ENCODE measurements around the gene MRPL23.
"Not testable (repeated sequence)": the region's sequence is repeated elsewhere in the genome, so short reads cannot be mapped to it uniquely, and the experiment has no call there.

Gene MRPL23

DNA sequence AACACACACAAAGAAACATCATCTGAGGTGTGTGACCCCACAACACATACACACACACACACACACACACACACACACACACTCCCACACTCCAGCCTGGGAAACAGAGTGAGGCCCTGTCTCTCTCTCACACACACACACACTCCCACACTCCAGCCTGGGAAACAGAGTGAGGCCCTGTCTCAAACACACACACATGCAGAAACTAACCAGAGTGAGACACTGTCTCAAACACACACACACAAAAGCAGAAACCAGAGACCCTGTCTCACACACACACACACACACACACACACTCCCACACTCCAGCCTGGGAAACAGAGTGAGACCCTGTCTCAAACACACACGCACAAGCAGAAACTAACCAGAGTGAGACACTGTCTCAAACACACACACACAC lies 7.3 kb upstream of the MRPL23 start:
- H3K4me3 ChIP-seq (ENCODE audit: low read length); H3K36me3 ChIP-seq (ENCODE audit: control insufficient read depth, insufficient read depth, low read length); H3K4me1 ChIP-seq (ENCODE audit: control insufficient read depth, insufficient read depth, low read length); H3K27ac ChIP-seq (ENCODE audit: low read depth, low read length); H3K27me3 ChIP-seq (ENCODE audit: control insufficient read depth, insufficient read depth, low read length); H3K9ac ChIP-seq (ENCODE audit: low read length): not testable (repeated sequence)

DNA sequence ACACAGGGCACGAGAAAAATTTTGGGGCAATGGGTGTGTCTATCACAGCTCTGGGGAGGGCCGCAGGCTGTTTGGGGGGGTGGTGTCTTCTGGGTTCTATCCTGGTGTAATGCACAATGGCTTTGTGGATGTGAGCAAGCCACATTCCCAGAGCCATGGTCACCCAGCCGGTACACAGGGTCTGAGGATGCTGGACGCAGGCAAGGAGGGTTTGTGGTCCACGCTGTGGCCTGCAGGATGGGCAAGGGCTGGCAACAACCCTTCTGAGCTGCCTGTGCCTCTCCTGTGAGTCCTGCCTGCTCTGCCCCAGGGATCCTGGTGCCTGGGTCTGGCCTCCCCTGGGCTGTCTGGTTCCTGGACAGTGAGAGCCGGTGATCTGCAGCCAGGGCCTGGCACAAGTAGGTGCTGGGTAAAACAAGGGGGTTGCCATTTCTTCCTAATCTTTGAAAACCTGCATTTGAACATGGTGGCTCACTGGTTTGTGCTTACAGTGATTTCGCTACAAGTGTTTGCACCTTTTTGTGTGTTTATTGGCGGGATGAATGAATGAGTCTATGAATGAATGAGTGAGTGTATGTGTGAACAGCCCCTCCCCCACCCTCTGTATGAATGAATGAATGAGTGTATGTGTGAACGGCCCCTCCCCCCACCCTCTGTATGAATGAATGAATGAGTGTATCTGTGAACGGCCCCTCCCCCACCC lies 4.4 kb upstream of the MRPL23 start:
- Histone ChIP-seq H3K27me3 (ENCODE audit: control insufficient read depth, insufficient read depth, low read length) (no peaks in the 10 kb centered on the region), H3K36me3 (ENCODE audit: control insufficient read depth, insufficient read depth, low read length) (no peaks in the 10 kb centered on the region), H3K27ac (ENCODE audit: low read depth, low read length) (no peak overlapping the region), H3K4me1 (ENCODE audit: control insufficient read depth, insufficient read depth, low read length) (no peaks in the 10 kb centered on the region), H3K4me3 (ENCODE audit: low read length) (no peak overlapping the region), H3K9ac (ENCODE audit: low read length) (no peak overlapping the region)

DNA sequence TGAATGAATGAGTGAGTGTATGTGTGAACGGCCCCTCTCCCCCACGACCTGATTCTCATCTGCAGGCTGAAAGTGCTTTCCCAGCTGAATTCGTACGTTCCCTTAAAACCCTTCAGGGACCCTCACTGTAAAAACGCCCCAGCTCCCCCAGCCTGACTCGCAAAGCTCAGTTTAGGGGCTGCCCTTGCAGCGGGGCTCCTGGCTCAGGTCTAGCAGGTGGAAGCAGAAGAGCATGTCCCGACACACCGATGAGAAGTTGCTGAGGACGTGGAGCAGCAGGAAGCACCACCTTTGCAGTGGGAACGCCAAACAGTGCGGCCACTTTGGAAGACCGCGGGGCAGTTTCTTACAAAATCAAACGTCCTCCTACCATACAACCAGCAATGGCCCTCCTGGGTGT lies 3.6 kb upstream of the MRPL23 start:
- no peak overlapping the region for H3K27ac ChIP-seq (ENCODE audit: low read depth, low read length)
- H3K36me3 ChIP-seq (ENCODE audit: control insufficient read depth, insufficient read depth, low read length), result no peaks in the 10 kb centered on the region
- no peak overlapping the region for H3K4me3 ChIP-seq (ENCODE audit: low read length)
- H3K9ac ChIP-seq (ENCODE audit: low read length), result no peak overlapping the region
- H3K4me1 ChIP-seq (ENCODE audit: control insufficient read depth, insufficient read depth, low read length), result no peaks in the 10 kb centered on the region
- H3K27me3 ChIP-seq (ENCODE audit: control insufficient read depth, insufficient read depth, low read length), result no peaks in the 10 kb centered on the region

DNA sequence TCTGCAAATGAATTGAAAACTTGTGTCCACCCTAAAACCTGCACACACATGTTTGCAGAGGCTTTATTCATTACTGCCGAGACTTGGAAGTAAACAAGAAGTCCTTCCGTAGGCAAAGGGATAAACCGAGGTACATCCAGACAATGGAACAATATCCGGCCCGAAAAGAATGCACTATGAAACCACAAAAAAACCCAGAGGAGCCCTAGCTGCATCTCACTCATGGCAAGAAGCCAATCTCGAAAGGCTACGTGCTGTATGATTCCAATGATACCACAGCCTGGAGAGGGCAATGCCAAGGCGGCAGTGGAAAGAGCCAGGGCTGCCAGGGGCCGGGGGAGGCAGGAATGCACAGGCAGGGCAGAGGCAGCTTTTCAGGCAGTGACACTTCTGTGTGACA lies 3.2 kb upstream of the MRPL23 start:
- Histone ChIP-seq H3K27me3 (ENCODE audit: control insufficient read depth, insufficient read depth, low read length) (no peaks in the 10 kb centered on the region), H3K27ac (ENCODE audit: low read depth, low read length) (no peak overlapping the region), H3K36me3 (ENCODE audit: control insufficient read depth, insufficient read depth, low read length) (no peaks in the 10 kb centered on the region), H3K4me1 (ENCODE audit: control insufficient read depth, insufficient read depth, low read length) (no peaks in the 10 kb centered on the region), H3K4me3 (ENCODE audit: low read length) (no peak overlapping the region), H3K9ac (ENCODE audit: low read length) (no peak overlapping the region)

DNA sequence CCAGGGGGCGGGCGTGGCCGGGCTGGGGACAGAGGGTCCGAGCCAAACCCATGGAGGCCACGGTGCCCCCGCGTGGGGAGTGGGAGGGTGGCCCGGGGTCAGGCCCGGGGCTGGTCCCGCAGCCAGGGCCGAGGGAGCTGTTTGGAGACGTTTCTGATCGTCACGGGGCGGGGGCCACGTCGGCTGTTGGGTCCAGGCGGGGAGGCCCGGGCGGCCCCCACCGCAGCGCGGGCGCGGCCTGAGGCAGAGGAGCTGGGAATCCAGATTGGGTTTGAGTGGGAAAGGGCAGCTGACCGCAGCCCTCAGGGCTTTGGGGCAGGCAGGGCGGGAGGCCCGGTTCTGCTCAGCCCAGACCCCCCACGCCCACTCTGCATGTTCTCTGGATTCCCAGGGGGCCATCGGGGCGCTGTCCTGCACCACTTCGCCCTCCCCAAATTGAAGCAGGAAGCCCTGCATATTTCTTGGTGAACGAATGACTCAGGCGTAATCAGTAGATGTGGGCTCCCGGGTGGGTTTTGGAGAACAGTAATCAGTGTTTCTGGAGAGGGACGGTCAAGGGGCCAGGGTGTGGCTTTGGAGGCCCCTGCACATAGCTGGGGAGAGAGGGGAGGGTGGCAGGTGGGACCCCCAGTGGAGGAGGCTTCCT lies 583 bp downstream of the MRPL23 start:
- Histone ChIP-seq H3K4me1 (ENCODE audit: control insufficient read depth, insufficient read depth, low read length) (no peaks in the 10 kb centered on the region), H3K27ac (ENCODE audit: low read depth, low read length) (no peak overlapping the region), H3K36me3 (ENCODE audit: control insufficient read depth, insufficient read depth, low read length) (no peaks in the 10 kb centered on the region), H3K9ac (ENCODE audit: low read length) (no peak overlapping the region), H3K4me3 (ENCODE audit: low read length) (no peak overlapping the region), H3K27me3 (ENCODE audit: control insufficient read depth, insufficient read depth, low read length) (no peaks in the 10 kb centered on the region)

DNA sequence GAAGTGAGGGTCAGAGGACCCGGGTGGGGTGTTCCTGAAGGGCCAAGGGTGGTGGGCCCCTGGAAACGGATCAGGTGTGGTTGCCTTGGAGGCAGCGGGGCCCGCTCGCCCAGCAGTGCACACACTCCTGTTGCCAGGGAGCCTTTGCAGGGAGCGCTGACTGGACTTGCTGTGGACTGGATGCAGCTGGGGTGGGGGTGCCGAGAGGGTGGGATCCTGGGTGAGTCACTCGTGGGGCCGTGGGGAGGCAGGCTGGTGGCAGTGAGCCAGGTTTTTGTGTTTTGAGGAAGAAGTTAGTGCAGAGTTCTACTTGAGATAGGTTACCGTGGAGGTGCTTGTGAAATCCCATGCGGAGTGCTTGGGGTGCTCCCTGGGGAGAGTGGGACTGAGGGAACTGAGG lies 1.3 kb downstream of the MRPL23 start:
- H3K9ac ChIP-seq (ENCODE audit: low read length), result no peak overlapping the region
- no peak overlapping the region for H3K4me3 ChIP-seq (ENCODE audit: low read length)
- no peaks in the 10 kb centered on the region for H3K36me3 ChIP-seq (ENCODE audit: control insufficient read depth, insufficient read depth, low read length)
- no peak overlapping the region for H3K27ac ChIP-seq (ENCODE audit: low read depth, low read length)
- no peaks in the 10 kb centered on the region for H3K27me3 ChIP-seq (ENCODE audit: control insufficient read depth, insufficient read depth, low read length)
- no peaks in the 10 kb centered on the region for H3K4me1 ChIP-seq (ENCODE audit: control insufficient read depth, insufficient read depth, low read length)

DNA sequence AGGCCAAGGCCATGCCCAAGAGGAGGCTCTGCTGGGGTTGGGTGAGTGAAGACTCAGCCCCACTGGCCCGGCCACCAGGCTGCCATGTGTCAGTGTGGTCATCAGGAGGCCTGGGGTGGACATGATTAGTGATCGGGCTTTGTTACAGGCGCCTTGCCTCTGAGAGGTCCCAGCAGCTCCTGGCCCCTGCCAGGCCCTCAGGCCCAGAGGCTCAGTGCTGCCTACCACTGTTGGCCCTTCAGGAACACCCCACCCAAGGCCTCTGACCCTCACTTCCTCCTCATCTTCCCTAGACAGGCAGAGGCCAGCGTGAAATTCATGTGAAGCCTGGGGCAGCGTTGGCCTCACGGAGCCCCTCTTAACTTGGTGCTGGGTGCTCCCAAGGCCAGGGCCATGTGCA lies 2.2 kb downstream of the MRPL23 start:
- Histone ChIP-seq H3K4me3 (ENCODE audit: low read length) (no peak overlapping the region), H3K9ac (ENCODE audit: low read length) (no peak overlapping the region), H3K27ac (ENCODE audit: low read depth, low read length) (no peak overlapping the region), H3K4me1 (ENCODE audit: control insufficient read depth, insufficient read depth, low read length) (no peaks in the 10 kb centered on the region), H3K36me3 (ENCODE audit: control insufficient read depth, insufficient read depth, low read length) (no peaks in the 10 kb centered on the region), H3K27me3 (ENCODE audit: control insufficient read depth, insufficient read depth, low read length) (no peaks in the 10 kb centered on the region)

DNA sequence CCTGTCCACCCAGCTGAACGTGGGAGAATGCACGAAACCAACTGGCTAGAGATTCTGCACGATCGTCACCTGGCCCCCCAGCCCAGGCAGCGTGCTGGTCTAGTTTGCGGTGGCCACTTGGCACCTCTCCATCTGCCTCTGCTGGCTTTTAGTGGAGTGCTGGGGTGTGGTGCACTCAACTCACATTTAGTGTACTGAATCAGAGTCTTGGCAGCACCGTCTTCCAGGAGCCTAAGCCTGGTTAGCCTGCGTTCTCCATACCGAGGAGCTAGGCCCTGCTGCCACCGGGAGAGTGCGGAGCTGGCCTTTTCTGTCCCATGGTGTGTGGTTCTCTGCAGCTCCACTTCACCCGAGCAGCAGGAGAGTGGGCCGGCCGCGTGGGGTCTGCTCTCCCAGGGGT lies 2.8 kb downstream of the MRPL23 start:
- H3K4me3 ChIP-seq (ENCODE audit: low read length), result no peak overlapping the region

DNA sequence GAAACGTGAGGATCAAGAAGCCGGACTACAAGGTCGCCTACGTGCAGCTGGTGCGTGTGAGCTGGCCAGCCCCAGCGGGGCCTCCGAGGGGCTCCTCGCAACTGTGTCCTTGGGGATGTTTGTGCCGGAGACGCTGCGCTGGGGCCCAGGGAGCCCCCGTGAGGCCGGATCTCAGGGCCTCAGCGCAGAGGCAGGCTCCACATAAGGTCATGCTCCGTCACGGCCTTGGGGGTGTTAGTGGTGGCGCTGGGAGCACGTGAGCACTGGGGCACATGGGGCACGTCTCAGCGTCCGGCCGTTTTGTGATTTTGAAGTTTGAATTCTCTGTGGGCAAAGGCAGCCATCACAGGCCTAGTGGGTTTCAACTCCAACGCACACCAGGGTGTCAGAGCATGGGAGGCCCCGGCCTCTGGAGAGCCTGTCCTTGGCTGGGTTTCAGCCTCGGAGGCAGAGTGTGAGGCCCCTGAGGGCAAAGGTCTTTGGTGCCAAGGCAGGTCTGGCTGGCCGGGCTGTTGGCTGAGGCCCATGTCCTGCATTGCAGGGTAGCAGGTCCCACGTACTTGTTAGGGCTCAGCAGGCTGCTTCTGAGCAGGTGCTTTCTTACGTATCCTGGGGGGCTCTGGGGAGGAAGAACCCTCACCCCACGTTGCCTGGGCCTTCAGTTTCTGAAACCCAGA lies 5.8 kb downstream of the MRPL23 start:
- Histone ChIP-seq H3K27me3 (ENCODE audit: control insufficient read depth, insufficient read depth, low read length) (no peaks in the 10 kb centered on the region), H3K4me1 (ENCODE audit: control insufficient read depth, insufficient read depth, low read length) (no peaks in the 10 kb centered on the region), H3K27ac (ENCODE audit: low read depth, low read length) (no peak overlapping the region), H3K4me3 (ENCODE audit: low read length) (no peak overlapping the region), H3K9ac (ENCODE audit: low read length) (no peak overlapping the region), H3K36me3 (ENCODE audit: control insufficient read depth, insufficient read depth, low read length) (no peaks in the 10 kb centered on the region)

More for the DNA sequence above, 2.8 kb downstream of the MRPL23 start:
- no peak overlapping the region for H3K9ac ChIP-seq (ENCODE audit: low read length)
- no peaks in the 10 kb centered on the region for H3K36me3 ChIP-seq (ENCODE audit: control insufficient read depth, insufficient read depth, low read length)
- H3K27ac ChIP-seq (ENCODE audit: low read depth, low read length), result no peak overlapping the region
- no peaks in the 10 kb centered on the region for H3K4me1 ChIP-seq (ENCODE audit: control insufficient read depth, insufficient read depth, low read length)
- H3K27me3 ChIP-seq (ENCODE audit: control insufficient read depth, insufficient read depth, low read length), result no peaks in the 10 kb centered on the region

DNA sequence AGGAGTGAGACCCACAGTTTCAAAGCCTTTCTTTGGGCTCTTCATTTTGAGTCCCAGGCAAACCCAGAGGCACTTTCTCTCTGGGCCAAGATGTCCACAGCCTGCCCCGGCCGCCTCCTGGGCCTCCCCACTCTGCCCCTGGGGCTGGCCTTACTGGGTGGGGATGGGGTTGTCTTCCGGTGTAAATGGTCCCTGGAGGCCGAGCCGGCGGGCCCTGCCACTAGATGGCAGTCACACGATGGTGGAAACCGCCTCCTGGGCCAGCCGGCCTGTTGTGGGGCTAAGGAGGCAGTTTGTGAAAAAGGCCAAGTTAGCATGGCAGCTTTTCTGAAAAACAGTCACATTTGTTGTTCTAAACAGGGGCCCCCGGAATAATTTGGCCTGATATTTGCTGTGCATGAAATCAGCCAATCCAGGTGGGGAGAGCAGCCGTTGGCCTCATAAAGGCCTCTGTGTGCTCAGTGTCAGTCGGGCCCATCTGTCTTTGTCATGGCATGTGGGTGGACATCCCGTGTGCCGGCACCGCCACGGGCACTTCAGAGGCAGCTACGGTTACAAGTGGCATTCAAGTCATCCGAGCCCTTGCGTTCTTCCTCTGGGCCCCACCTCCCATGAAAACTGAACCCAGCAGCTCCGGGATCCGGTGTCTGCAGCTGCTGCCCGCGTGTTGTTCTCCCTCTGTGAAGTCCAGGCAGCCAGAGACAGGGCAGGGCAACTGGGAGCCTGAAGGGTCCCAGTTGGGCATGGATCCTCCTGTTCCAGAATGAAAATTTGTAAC lies 6.5 kb downstream of the MRPL23 start:
- H3K36me3 ChIP-seq (ENCODE audit: control insufficient read depth, insufficient read depth, low read length), result no peaks in the 10 kb centered on the region
- no peak overlapping the region for H3K4me3 ChIP-seq (ENCODE audit: low read length)
- no peak overlapping the region for H3K27ac ChIP-seq (ENCODE audit: low read depth, low read length)
- H3K4me1 ChIP-seq (ENCODE audit: control insufficient read depth, insufficient read depth, low read length), result no peaks in the 10 kb centered on the region
- no peak overlapping the region for H3K9ac ChIP-seq (ENCODE audit: low read length)
- H3K27me3 ChIP-seq (ENCODE audit: control insufficient read depth, insufficient read depth, low read length), result no peaks in the 10 kb centered on the region

DNA sequence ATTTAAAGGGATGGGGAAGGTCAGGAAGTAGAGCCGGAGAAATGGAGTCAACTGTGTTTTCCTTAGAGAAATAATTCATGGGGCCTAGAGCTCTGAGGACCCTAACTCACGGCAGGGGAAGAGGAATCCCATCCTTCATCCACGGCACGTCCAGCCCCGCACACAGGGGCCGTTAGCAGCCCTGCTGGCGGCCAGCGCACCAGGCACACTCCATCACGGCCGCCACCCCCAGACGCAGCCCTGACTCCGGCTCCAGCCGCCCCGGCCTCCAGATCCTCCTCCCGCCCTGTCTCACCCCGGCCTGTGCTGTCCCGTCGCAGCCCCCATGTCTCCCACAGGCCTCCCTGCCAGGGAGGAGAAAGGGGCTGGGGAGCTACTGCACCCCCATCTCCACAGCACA lies 11.2 kb downstream of the MRPL23 start:
- Histone ChIP-seq H3K27ac (ENCODE audit: low read depth, low read length) (no peak overlapping the region), H3K36me3 (ENCODE audit: control insufficient read depth, insufficient read depth, low read length) (no peaks in the 10 kb centered on the region), H3K27me3 (ENCODE audit: control insufficient read depth, insufficient read depth, low read length) (no peaks in the 10 kb centered on the region), H3K4me1 (ENCODE audit: control insufficient read depth, insufficient read depth, low read length) (no peaks in the 10 kb centered on the region), H3K4me3 (ENCODE audit: low read length) (no peak overlapping the region), H3K9ac (ENCODE audit: low read length) (no peak overlapping the region)

DNA sequence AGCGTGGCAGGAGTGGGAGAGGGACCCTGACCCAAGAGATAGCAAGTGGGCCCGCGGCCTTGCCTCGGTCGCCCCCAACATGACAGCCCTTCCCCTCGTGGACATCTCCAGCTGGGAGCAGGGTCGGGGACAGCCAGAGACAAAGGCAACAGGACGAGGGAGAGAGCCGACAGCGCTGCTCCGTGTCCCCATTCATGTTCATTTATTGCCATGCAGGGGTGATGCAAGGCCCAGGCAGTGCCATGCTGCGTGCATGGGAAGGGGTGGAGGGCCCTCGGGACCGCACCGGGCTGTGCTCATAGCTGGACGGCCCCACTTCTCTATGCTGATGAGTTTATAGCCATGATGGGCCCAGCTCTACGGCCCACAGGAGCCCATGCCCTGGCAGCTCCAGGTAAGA lies 12.7 kb downstream of the MRPL23 start:
- Histone ChIP-seq H3K9ac (ENCODE audit: low read length) (no peak overlapping the region), H3K4me3 (ENCODE audit: low read length) (no peak overlapping the region), H3K27me3 (ENCODE audit: control insufficient read depth, insufficient read depth, low read length) (no peaks in the 10 kb centered on the region), H3K4me1 (ENCODE audit: control insufficient read depth, insufficient read depth, low read length) (no peaks in the 10 kb centered on the region), H3K27ac (ENCODE audit: low read depth, low read length) (no peak overlapping the region), H3K36me3 (ENCODE audit: control insufficient read depth, insufficient read depth, low read length) (no peaks in the 10 kb centered on the region)

All from rectal smooth muscle tissue (tissue), 1 donor.